Activated naive CD8-positive, alpha-beta T cell treated with anti-CD3 and anti-CD28 coated beads, Interleukin-2, amount 10 ng/mL, durations not matched to agents 7 days and 5 days (primary cell): ENCODE measurements around the gene EXD3. TPM values are rescaled to one million over a fixed set of nuclear protein-coding genes. Genes with fewer than 3 reads are reported as not detected.

ENCODE experiments used
- ATAC-seq: fragments of 150-1000 bp; cut with Tn5 transposase; one replicate; pipeline ENCODE4 v1.10.0; 2021; ENCODE audit warnings: low read depth, moderate library complexity
- POLR2A ChIA-PET: fragments of 350-600 bp; sonication (Branson Sonifier 250); formaldehyde crosslinking; loops from one replicate; lab custom pipeline; 2021; ENCODE audit warnings: antibody characterized with exemption; lab: Charles Lee
- DNase-seq: peaks from one replicate; pipeline ENCODE4 v3.0.0; 2021
- H3K27ac Mint-ChIP-seq: one replicate; pipeline ENCODE4 v1.8.0; 2022; ENCODE audit warnings: mild to moderate bottlenecking, mixed read lengths
- H3K27me3 Mint-ChIP-seq: one replicate; pipeline ENCODE4 v1.8.0; 2022; ENCODE audit warnings: mild to moderate bottlenecking, moderate library complexity, mixed read lengths
- H3K36me3 Mint-ChIP-seq: one replicate; pipeline ENCODE4 v1.8.0; 2021; ENCODE audit warnings: mild to moderate bottlenecking, mixed read lengths
- H3K4me1 Mint-ChIP-seq: one replicate; pipeline ENCODE4 v1.8.0; 2021; ENCODE audit warnings: mixed read lengths
- H3K4me3 Mint-ChIP-seq: one replicate; pipeline ENCODE4 v1.8.0; 2022; ENCODE audit warnings: mild to moderate bottlenecking, moderate library complexity, mixed read lengths
- H3K9me3 Mint-ChIP-seq: one replicate; pipeline ENCODE4 v1.8.0; 2021; ENCODE audit warnings: mixed read lengths
- total RNA-seq, 2 experiments: library from RNA; stranded (reverse); gene quantifications; one replicate each; pipeline ENCODE4 v1.2.3, GENCODE V29; 2021

EXD3 gene
- total RNA-seq, 2 experiments from 2014 or later = 23.4 to 24.7 TPM

- no peaks in the 10 kb centered on the region for H3K27me3 Mint-ChIP-seq
- peak within 1 kb of the TSS; percentile 83 for H3K27ac Mint-ChIP-seq
- H3K4me1 Mint-ChIP-seq = peaks cover 2% of the 10 kb centered on the region
- no peaks in the 10 kb centered on the region for H3K9me3 Mint-ChIP-seq
- H3K4me3 Mint-ChIP-seq = peak within 1 kb of the TSS; percentile 92
- POLR2A ChIA-PET = interaction anchor here (0.9 to 1.5 kb wide), 5 partner anchors 8 to 146 kb away, joined by 3 to 13 read pairs (median 4); partner anchors contain the start of genes EXD3, NELFB, NOXA1 and TUBB4B
- DNase-seq = peak; percentile 70
- ATAC-seq = peak; percentile 68
- peaks cover 8% of the 10 kb centered on the region for H3K36me3 Mint-ChIP-seq
Observed at GRCh38 chr9:137277329-137278041, 145.5 kb downstream of the EXD3 start, which contains the start of gene TOR4A. TSS of gene TOR4A (plus strand) at chr9:137277726. CDS start at chr9:137278690, 964 bp downstream.

- peak overlapping the region; percentile 63 for H3K4me3 Mint-ChIP-seq
- no peaks in the 10 kb centered on the region for H3K9me3 Mint-ChIP-seq
- peaks cover 8% of the 10 kb centered on the region for H3K36me3 Mint-ChIP-seq
- ATAC-seq (no peak), DNase-seq (peak; percentile 34)
- peak overlapping the region; percentile 83 for H3K27ac Mint-ChIP-seq
- H3K27me3 Mint-ChIP-seq = no peaks in the 10 kb centered on the region
- POLR2A ChIA-PET = interaction anchor here (1.2 to 1.5 kb wide), 4 partner anchors 17 to 146 kb away, joined by 3 to 13 read pairs (median 5); partner anchors contain the start of genes EXD3, NELFB, NOXA1 and TUBB4B
- peaks cover 1% of the 10 kb centered on the region for H3K4me1 Mint-ChIP-seq
Observed at GRCh38 chr9:137276473-137277328, 146.3 kb downstream of the EXD3 start.

GRCh38 chr9:137275588-137276472, 147.1 kb downstream of the EXD3 start:
- POLR2A ChIA-PET = interaction anchor here (1.4 kb wide), 1 partner anchor 147 kb away, joined by 3 read pairs; the partner anchor contains the start of genes EXD3 and NOXA1
- peak; percentile 35 for DNase-seq
- Mint-ChIP-seq H3K4me1 (peaks cover 7% of the 10 kb centered on the region), H3K27me3 (no peaks in the 10 kb centered on the region), H3K4me3 (no peak overlapping the region), H3K36me3 (peaks cover 11% of the 10 kb centered on the region), H3K9me3 (no peaks in the 10 kb centered on the region), H3K27ac (peak overlapping the region; percentile 10)
- no peak for ATAC-seq

GRCh38 chr9:137275203-137275587, 147.8 kb downstream of the EXD3 start:
- no peak for ATAC-seq

GRCh38 chr9:137273611-137274320, 149.2 kb downstream of the EXD3 start:
- ATAC-seq (no peak), DNase-seq (peak; percentile 32)
- Mint-ChIP-seq H3K36me3 (peaks cover 16% of the 10 kb centered on the region), H3K4me1 (peaks cover 7% of the 10 kb centered on the region), H3K4me3 (no peak overlapping the region), H3K9me3 (no peaks in the 10 kb centered on the region), H3K27me3 (no peaks in the 10 kb centered on the region), H3K27ac (no peak overlapping the region)
- POLR2A ChIA-PET = interaction anchor here (1.5 kb wide), 1 partner anchor 33 kb away, joined by 3 read pairs; the partner anchor contains the start of gene TUBB4B

More at GRCh38 chr9:137275203-137275587, 147.8 kb downstream of the EXD3 start:
- H3K36me3 Mint-ChIP-seq = peaks cover 11% of the 10 kb centered on the region
- H3K27ac Mint-ChIP-seq = peak overlapping the region; percentile 10
- H3K27me3 Mint-ChIP-seq = no peaks in the 10 kb centered on the region
- no peaks in the 10 kb centered on the region for H3K9me3 Mint-ChIP-seq
- no peak overlapping the region for H3K4me3 Mint-ChIP-seq
- POLR2A ChIA-PET = no interaction called here
- no peak for DNase-seq
- peaks cover 7% of the 10 kb centered on the region for H3K4me1 Mint-ChIP-seq

- no peak overlapping the region for H3K4me3 Mint-ChIP-seq
- DNase-seq (no peak), ATAC-seq (no peak)
- no peak overlapping the region for H3K27ac Mint-ChIP-seq
- H3K9me3 Mint-ChIP-seq = no peaks in the 10 kb centered on the region
- H3K27me3 Mint-ChIP-seq = no peaks in the 10 kb centered on the region
- peaks cover 9% of the 10 kb centered on the region for H3K4me1 Mint-ChIP-seq
- POLR2A ChIA-PET = interaction anchor here (0.8 to 1.5 kb wide), 2 partner anchors 10 to 32 kb away, joined by 3 to 4 read pairs; partner anchors contain the start of gene TUBB4B
- peaks cover 22% of the 10 kb centered on the region for H3K36me3 Mint-ChIP-seq
Observed at GRCh38 chr9:137273095-137273490, 149.9 kb downstream of the EXD3 start.

GRCh38 chr9:137272241-137273094, 150.5 kb downstream of the EXD3 start:
- no peaks in the 10 kb centered on the region for H3K9me3 Mint-ChIP-seq
- DNase-seq = no peak
- POLR2A ChIA-PET = interaction anchor here (0.8 to 1.5 kb wide), 3 partner anchors 10 to 32 kb away, joined by 3 to 5 read pairs (median 4); partner anchors contain the start of gene TUBB4B
- H3K4me3 Mint-ChIP-seq = no peak overlapping the region
- no peak overlapping the region for H3K27ac Mint-ChIP-seq
- no peak for ATAC-seq
- peaks cover 22% of the 10 kb centered on the region for H3K36me3 Mint-ChIP-seq
- no peaks in the 10 kb centered on the region for H3K27me3 Mint-ChIP-seq
- peaks cover 13% of the 10 kb centered on the region for H3K4me1 Mint-ChIP-seq

GRCh38 chr9:137271696-137272076, 151.3 kb downstream of the EXD3 start:
- Mint-ChIP-seq H3K27ac (no peak overlapping the region), H3K4me3 (no peak overlapping the region), H3K9me3 (no peaks in the 10 kb centered on the region), H3K4me1 (peaks cover 13% of the 10 kb centered on the region), H3K27me3 (no peaks in the 10 kb centered on the region), H3K36me3 (peaks cover 24% of the 10 kb centered on the region)
- no peak for DNase-seq
- ATAC-seq = no peak
- POLR2A ChIA-PET = interaction anchor here (0.9 kb wide), 1 partner anchor 31 kb away, joined by 5 read pairs; the partner anchor contains the start of gene TUBB4B

- Mint-ChIP-seq H3K4me3 (no peak overlapping the region), H3K36me3 (peaks cover 24% of the 10 kb centered on the region), H3K27ac (no peak overlapping the region), H3K27me3 (no peaks in the 10 kb centered on the region), H3K4me1 (peaks cover 13% of the 10 kb centered on the region), H3K9me3 (no peaks in the 10 kb centered on the region)
- ATAC-seq = peak; percentile 48
- peak; percentile 60 for DNase-seq
- POLR2A ChIA-PET = interaction anchor here (0.9 kb wide), 1 partner anchor 30 kb away, joined by 5 read pairs; the partner anchor contains the start of gene TUBB4B
Observed at GRCh38 chr9:137270929-137271695, 151.8 kb downstream of the EXD3 start.

- Mint-ChIP-seq H3K27ac (no peak overlapping the region), H3K4me1 (peaks cover 12% of the 10 kb centered on the region), H3K27me3 (no peaks in the 10 kb centered on the region), H3K9me3 (no peaks in the 10 kb centered on the region), H3K4me3 (no peak overlapping the region), H3K36me3 (peaks cover 22% of the 10 kb centered on the region)
- POLR2A ChIA-PET = interaction anchor here (0.7 to 1.3 kb wide), 3 partner anchors 9 to 29 kb away, joined by 3 read pairs; partner anchors contain the start of genes TOR4A and TUBB4B
- ATAC-seq (no peak), DNase-seq (no peak)
Observed at GRCh38 chr9:137269231-137269772, 153.7 kb downstream of the EXD3 start.
